ENCODE results near the gene RBM34. TPM values are rescaled to one million over a fixed set of nuclear protein-coding genes. Genes with fewer than 3 reads are reported as not detected.

RBM34 gene
- total RNA-seq, 1 donor from 2014 or later, result 59.2 TPM

DNA sequence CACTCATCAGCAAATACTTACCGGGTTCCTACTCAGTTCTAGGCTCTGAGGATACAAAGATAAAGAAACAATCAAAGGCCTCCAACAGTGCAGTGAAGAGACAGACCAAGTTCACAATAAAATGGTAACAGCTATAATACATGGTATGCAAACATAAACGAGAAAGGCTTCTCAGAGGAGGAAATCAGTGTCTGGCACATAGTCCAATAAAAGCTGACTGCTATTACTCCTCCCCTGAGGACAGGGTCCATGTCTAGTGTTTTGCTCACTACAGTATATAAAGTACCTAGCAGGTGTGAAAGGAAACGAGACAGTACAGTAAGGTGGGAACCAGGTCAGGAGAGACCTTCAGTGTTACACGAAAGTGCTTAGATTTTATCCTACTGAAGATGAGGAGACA is 4.3 kb downstream of the RBM34 start:
- no peak for DNase-seq (ENCODE audit: low spot score)

DNA sequence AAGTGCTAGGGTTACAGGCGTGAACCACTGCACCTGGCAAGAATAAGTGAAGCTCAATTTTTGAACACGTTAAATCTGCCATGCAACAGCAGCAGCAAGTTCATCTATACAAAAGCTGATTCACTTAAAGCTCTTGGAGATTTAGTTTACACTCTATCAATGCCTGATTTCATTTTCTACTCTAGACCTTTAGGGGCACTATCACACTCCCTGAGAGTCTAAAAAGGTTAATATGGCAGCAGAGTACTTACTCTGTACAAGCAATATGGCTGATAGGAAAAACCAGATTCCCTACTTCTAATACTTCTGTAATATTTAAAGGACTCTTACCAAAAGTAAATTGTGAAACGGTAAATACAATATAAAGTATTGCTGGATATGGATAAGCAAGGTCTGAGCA is 4.8 kb downstream of the RBM34 start:
- no peak for DNase-seq (ENCODE audit: low spot score)

DNA sequence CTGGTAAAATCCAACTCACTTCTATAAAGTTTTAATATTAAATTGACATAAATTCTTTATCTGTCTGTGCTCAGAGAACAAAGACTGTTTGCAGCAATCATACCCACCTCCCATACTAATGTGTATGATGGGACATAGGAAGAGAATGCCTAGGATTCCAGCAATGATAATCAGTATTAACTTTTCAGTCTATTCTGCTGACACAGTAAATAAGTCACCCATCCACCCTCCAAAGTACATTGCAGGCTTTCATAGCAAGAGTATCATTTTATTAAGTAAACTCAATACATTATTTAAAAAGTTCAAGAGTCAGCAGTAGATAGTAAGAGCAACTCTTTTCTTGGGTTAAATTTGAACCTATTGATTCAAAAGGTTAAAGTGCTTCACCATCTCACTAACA is 8.8 kb downstream of the RBM34 start:
- no peak for DNase-seq (ENCODE audit: low spot score)

DNA sequence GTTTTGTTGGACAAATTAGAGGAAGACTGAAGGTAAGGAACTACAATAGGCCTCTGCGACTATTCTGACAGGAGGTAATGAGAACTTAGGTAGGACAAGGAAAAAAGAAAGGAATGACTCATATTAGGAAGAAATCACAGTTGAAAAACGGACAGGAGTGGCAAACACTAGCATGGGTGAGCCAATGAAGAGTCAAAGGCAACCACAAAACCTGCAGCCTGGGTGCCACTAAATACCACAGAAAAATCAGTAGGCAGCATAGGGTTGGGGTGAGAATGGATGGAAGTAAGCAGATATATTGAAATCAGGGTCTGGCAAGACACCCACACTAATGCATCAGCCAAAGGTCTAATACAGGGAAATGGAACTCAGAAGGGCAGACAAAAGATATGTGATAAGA is 10.0 kb downstream of the RBM34 start:
- DNase-seq (ENCODE audit: low spot score), result no peak

DNA sequence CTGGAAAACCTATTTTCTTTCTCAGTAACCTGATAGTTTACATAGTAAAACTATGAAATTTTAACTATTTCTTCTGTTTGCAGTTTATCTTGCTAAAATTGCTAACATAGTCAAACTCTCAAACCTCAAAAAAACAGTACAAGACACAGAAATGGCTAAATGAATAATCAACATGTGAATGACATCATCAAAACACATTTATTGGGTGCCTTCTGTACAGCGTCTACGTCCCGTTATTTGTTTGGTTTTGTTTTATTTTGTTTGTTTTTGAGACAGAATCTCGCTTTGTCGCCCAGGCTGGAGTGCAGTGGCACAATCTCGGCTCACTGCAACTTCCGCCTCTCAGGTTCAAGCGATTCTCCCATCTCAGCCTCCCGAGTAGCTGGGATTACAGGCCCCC is 11.2 kb downstream of the RBM34 start:
- no peak for DNase-seq (ENCODE audit: low spot score)

DNA sequence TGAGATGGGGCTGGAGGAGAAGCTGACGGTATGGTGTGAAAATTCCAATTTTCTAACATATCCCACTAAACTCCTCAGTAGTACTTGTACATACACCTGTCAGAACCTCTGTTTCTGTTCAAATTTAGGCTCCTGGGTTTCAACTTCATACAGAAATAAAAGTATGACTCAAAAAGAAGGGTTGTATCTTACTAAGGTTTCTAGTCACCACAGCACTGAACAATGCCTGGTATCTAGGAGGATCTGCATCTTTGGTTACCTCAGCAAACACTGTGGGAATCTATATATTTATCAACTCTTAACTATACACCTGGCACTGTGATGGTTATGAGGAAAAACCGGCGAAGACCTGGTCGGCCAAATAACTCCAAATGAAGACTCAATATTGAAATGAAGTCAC is 13.8 kb downstream of the RBM34 start:
- DNase-seq (ENCODE audit: low spot score), result no peak

DNA sequence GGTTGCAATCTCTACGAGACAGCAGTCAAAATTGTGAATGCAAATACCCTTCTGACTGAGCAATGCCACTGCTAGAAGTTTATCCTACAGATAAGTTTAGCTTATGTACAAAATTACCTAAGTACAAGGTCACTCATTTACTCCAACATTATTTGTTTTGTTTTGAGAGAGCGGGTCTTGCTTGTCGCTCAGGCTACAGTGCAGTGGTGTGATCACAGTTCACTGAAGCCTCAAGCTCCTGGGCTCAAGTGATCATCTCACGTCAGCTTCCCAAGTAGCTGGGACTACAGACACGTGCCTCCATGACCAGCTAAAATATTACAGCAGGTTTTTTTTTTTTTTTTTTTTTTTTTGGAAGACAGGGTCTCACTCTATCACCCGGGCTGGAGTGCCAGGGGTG is 15.4 kb downstream of the RBM34 start:
- DNase-seq (ENCODE audit: low spot score), result no peak

DNA sequence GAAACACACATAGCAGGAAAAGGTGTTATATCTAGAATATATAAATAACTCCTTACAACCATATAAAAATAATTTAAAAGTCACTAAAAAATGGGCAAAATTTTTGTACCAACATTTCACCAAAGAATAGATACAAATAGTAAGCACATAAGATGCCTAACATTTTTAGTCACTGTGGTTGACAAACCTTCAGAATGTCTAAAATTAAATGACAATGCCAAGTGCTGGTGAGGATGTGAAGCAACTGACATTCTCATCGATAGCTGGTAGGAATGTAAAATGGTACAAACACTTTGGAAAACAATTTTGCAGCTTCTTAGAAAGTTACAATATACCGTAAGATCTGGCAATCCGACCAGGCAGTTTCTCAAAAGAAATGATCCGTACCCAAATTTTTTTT is 18.1 kb downstream of the RBM34 start:
- DNase-seq (ENCODE audit: low spot score), result no peak

DNA sequence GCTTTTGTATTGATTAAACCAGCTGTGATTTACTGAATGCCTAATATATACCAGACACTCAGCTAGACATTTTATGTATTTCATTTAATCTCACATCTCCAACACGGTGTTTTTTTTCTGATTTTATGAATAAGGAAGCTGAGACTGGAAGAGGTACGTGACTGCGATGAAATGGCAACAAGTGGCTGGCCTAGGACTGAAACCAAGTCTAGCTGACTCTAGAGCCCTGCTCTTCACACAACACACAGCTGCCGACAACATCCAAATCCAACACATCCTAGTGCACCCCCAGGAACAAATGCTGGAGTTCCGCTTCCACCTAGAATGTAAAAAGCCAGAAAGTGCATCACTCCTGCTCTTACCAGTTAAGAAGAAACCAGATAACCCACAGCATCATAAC is 21.7 kb downstream of the RBM34 start:
- DNase-seq (ENCODE audit: low spot score), result no peak

DNA sequence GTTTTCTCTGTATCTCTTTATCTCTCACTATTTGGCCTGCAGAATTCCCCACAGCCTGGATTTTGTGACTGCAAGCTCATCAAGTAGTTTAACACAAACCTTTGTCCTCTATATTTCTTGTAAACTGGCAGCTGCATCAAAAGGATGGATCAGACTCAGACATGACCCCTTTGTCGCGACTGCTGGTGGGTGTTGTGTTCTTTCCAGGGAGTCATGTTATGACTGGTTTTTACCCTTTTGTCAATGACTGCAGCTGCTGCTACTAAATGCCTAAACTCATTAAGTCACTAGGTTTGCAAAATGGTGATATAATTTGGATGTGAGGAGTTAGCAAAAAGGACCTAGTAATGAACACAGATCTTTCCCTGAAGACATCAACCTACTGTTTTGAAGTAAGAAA is 22.2 kb downstream of the RBM34 start:
- DNase-seq (ENCODE audit: low spot score), result no peak

DNA sequence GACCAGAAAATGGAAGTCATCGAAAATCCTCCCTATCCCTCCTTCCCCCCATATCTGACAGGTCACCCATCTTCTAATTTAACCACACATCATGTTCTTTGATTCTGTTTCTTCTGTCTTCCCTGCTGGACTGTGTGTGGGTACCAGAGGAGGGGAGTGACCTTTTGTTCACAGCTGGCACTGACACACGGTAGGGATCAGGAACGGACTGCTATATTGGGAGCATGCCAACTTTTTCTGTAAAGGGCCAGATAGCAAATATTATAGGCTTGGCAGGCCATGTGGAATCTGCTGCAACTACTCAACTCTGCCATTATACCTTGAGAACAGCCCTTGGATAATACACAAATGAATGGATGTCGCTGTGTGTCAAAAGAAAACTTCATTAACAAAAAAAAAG is 24.9 kb downstream of the RBM34 start:
- no peak for DNase-seq (ENCODE audit: low spot score)

DNA sequence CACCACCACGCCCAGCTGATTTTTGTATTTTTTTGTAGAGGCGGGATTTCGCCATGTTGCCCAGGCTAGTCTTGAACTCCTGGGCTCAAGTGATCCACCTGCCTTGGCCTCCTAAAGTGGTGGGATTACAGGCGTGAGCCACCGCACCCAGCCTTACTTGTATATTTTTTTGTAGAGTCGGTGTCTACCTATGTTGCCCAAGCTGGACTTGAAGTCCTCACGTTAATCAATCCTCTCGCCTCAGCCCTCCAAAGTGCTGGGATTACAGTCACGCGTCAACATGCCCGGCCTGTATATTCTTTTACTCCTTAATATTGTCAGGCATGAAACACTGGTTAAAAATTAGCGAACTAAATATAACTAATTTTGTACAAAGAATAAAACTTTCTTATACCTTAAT is 26.9 kb downstream of the RBM34 start:
- DNase-seq (ENCODE audit: low spot score), result no peak

DNA sequence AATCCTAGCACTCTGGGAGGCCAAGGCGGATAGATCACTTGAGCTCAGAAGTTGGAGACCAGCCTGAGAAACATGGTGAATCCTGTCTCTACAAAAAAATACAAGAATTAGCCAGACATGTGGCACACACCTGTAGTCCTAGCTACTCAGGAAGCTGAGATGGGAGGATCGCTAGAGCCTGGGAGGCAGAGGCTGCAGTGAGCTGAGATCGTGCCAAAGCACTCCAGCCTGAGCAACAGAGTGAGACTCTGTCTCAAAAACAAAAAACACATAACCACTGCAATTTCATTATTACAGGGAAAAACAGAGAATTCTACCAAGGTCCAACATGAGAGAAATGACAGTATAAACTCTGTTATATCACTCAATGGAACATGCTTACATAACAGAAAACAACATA is 28.0 kb downstream of the RBM34 start:
- DNase-seq (ENCODE audit: low spot score), result no peak

DNA sequence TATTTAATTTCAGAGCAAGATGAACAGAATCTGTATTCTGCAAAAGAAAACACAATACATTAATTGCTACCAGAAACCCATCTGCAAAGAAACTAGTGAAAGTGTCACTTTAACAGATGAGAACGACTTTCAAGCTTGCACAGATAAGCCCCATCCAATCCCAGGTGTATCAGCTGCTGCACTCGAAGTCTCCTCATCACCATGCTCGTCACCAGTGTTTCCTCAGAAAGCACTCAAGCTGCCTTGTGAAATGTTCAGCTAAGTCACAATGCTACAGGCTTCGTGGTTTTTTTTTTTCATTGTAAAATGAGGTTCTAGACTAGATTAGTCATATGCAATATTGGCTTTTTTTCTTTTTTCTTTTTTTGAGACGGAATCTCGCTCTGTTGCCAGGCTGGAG is 29.1 kb downstream of the RBM34 start:
- DNase-seq (ENCODE audit: low spot score), result no peak

DNA sequence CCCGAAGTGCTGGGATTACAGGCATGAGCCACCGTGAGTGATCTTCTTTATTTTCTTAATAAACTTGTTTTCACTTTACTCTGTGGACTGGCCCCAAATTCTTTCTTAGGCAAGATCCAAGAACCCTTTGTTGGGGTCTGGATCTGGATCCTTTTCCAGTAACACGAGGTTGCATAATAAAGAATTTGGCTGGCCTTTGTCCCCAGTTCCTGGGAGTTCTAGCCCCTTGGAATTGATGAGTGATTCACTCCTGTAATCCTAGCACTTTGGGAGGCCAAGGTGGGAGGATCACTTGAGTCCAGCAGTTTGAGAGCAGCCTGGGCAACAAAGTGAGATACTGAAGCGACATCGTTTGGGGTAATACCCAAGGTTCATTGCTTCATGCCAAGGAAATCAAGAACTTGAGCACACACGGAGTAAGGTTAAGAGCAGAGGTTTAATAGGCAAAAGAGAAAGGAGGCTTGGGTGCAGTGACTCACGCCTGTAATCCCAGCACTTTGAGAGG is 30.2 kb downstream of the RBM34 start:
- no peak for DNase-seq (ENCODE audit: low spot score)

DNA sequence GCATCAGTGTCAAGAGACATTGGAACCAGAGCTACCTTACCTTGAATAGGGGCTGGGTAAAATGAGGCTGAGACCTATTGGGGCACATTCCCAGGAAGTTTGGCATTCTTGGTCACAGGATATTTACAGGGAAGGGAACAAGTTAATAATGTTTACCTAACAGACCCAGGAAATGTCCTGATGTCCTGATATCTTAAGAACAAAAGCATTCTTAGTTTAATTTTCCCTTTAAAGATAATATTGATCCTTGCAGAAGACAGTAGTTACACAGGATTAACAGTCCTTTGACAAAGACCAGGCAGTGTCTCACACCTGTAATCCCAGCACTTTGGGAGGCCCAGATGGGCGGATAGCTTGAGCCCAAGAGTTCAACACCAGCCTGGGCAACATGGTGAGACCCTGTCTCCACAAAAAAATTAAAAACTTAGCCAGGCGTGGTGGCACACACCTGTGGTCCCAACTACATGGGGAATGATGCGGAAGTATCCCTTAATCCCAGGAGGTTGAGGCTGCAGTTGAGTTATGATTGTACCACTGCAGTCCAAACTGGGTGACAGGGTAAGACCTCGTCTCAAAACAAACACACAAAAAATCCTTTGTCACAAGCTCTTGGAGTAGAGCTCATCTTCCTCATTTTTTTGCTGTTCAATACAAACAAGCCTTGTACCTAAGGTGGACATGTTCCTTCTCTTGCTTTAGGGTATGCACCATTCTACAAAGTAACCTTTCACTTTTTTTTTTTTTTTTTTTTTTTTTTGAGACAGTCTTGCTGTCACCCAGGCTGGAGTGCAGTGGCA is 31.1 kb downstream of the RBM34 start:
- no peak for DNase-seq (ENCODE audit: low spot score)

DNA sequence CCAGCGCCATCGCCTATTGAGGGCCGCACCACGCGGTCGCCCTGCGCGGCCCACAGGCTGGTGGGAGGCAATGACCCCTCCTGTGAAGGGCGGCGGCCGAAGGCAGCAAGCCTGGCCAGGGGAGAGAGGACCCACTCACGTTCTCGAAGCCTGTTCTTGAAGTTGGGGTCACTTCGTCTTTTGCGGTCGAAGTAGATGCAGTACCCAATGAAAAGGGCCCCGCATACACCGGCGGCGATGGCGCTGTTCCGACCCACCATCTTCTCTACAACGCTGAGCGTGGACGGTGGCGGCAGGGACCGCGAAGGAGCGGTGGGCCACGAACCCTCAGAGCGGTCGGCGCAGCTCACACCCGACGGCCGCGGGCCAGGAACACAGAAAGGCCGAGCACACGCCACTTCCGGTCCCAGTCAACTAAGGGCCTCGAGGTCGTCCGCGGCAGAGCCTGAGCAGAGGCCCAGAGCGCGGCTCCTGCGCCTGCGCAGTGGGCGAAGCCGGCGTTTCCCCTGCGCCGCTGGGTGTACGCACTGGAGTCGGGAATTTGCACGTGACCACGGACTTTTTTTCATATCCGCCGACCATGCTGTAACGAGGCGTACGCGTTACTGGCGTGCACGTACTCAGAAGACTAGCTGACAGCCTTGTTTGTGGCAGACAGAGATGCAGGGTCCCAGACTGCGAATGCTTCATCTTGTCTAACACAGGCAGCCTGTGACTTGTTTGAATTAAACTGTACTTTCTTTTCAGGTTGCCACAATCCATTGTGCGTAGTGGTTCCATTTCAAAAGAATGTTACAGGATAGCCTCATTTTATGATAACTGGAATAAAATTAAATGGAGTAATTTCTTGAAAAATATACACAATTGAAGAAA is 32.4 kb downstream of the RBM34 start, which contains the start of gene TOMM20:
TSS of gene TOMM20 (minus strand) at position 382 of the 873 bp plus-strand sequence. CDS start at position 260, 122 bp downstream.
- DNase-seq (ENCODE audit: low spot score), result peak; percentile 99

DNA sequence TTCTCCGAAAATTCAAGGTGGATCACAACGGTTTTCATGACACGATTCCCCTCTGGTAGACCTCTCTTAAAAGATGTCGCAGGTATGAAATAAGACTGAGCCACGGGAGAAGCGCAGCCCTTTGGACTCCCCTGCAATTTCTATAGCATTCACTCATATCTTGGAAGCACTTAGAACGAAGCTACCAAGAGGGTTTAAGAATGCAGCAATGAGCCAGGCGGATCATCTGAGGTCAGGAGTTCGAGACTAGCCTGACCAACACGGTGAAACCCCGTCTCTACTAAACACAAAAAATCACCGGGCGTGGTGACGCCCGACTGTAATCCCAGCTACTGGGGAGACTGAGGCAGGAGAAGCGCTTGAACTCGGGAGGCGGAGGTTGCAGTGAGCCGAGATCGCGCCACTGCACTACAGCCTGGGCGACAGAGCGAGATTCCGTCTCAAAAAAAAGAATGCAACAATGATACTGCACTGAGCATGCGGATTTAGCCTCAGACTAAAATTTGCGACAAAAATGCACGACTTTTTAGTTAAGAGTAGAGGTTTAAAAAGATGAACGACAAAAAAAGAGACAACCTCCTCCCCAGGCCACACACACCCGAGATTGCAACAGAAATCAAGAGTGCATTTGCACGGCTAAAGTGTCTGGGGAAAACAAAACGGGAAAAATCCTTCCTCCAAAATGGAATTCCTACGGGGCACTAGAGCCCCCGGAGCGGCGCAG is 33.2 kb downstream of the RBM34 start:
- DNase-seq (ENCODE audit: low spot score), result no peak

DNA sequence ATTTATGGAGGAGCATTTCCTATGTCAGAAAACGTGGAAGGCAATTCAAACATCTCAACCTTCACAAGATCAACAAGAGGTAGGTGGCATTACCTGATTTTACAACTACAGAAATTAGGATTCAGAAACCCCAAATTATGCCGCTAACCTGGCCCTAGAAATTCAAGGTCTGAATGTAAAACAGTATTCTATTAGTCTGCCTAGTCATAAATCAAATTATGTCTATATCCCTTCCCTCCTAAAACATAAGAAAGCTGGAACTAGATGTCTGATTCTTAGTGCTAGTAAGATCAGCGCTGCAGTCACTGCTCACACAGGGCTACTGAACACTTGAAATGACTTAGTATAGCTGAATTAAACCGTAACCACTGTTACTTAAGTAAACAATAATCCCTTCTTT is 33.8 kb downstream of the RBM34 start:
- no peak for DNase-seq (ENCODE audit: low spot score)

DNA sequence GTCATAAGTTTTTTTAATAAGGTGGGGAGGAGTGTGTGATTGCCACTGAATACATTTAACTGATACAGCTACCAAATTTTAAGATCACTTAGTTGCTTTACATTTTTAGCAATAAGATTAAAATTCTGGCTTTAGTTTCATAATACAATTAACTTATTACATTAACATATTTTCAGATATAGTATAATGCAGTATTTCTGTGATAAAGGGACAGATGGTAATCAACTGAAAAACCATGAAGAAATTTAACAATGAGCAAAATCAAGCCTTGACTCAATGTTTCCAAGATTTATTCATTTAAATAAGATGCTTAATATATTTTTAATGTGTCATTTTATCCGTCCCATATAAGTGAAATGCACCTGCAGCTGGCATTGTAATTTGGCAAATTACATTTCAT is 36.4 kb downstream of the RBM34 start:
- DNase-seq (ENCODE audit: low spot score), result no peak

DNA sequence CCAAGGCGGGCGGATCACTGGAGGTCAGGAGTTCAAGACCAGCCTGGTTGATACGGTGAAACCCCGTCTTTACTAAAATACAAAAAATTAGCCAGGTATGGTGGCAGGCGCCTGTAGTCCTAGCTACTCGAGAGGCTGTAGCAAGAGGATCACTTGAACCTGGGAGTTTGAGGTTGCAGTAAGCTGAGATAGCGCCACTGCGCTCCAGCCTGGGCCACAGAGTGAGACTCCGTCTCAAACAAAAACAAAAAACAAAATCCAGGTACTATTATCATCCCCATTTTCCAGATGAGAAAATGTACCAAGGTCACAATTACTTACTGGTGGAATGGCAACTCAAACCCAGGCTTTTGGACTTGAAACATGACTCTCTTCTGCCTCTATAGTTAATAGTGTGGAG is 36.9 kb downstream of the RBM34 start:
- DNase-seq (ENCODE audit: low spot score), result no peak

DNA sequence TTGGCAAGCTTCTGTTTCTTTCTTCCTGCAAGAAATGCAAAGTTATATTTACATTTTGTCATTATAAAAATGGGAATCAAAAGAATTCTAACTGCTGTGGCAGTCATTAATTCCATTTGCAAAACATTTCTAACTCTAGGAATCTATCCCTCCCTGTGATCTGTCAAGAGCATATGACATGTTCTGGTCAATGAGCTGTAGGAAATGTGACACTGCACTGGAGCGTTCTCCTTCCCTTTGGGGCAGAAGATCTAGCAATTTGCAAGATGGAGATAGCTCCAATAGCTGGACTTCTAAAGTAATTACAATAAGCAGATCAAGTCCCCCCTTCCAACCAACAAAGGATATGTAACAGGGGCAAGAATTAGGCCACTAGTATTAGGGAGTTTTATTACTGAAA is 38.7 kb downstream of the RBM34 start:
- no peak for DNase-seq (ENCODE audit: low spot score)

All from mesenteric fat pad (tissue), 1 donor.